Panc1 (cell line): ENCODE data around the gene SH3TC1. TPM values are rescaled to one million over a fixed set of nuclear protein-coding genes. Genes with fewer than 3 reads are reported as not detected.

Experiments used
- ATAC-seq: fragments of 200-7000 bp; cut with Tn5 transposase; 2 replicates; pipeline ENCODE4 v1.9.1; 2020; ENCODE audit warnings: mild to moderate bottlenecking, moderate library complexity
- BruUV-seq: library from RNA; stranded (reverse); fragments of 400-500 nt; replicated peaks from 2 replicates; lab custom pipeline; 2021; lab: Mats Ljungman, UMichigan
- CTCF ChIA-PET: fragments of 300-600 bp; sonication (Branson Sonifier 250); formaldehyde crosslinking; loops from one replicate; lab custom pipeline; 2022; ENCODE audit warnings: antibody characterized with exemption; lab: Charles Lee
- POLR2A ChIA-PET: fragments of 300-600 bp; sonication (Branson Sonifier 250); formaldehyde crosslinking; loops from one replicate; lab custom pipeline; 2022; ENCODE audit warnings: antibody characterized with exemption; lab: Charles Lee
- DNase-seq: peaks from one replicate; pipeline ENCODE4 v3.0.0-alpha.2; 2010; ENCODE audit warnings: low read depth, low spot score
- H3K27ac ChIP-seq: 2 replicates; pipeline ENCODE4 v1.5.1; 2011; ENCODE audit warnings: mild to moderate bottlenecking, low read length, inconsistent platforms
- H3K27me3 ChIP-seq: fragments of 200-500 bp; sonication (Bioruptor generic); 2 replicates; pipeline ENCODE4 v1.6.0; 2014; ENCODE audit warnings: low read length, inconsistent platforms; ENCODE audit not compliant: control insufficient read depth, insufficient read depth
- H3K36me3 ChIP-seq: fragments of 200-500 bp; sonication (Bioruptor generic); 2 replicates; pipeline ENCODE4 v1.5.1; 2014; ENCODE audit warnings: inconsistent platforms, mild to moderate bottlenecking, low read length, moderate library complexity; ENCODE audit not compliant: control insufficient read depth, insufficient read depth
- H3K4me1 ChIP-seq: 2 replicates; pipeline ENCODE4 v1.5.1; 2011; ENCODE audit warnings: inconsistent platforms, mild to moderate bottlenecking, low read length, moderate library complexity; ENCODE audit not compliant: control insufficient read depth, insufficient read depth
- H3K4me3 ChIP-seq, 2 experiments: 2 replicates each; pipeline ENCODE4 v1.5.1; 2011 to 2012; ENCODE audit warnings: low read depth in 2 of 2, low read length in 2 of 2, mild to moderate bottlenecking in 2 of 2, inconsistent platforms in 1 of 2, moderate library complexity in 1 of 2
- H3K9me3 ChIP-seq: fragments of 200-500 bp; sonication (Bioruptor generic); 2 replicates; pipeline ENCODE4 v1.5.1; 2014; ENCODE audit warnings: low read depth, mild to moderate bottlenecking, inconsistent platforms, low read length, moderate library complexity; ENCODE audit not compliant: control insufficient read depth, insufficient read depth
- CTCF ChIP-seq: fragments of 450-650 bp; IDR thresholded peaks from 2 replicates; pipeline ENCODE4 v1.5.1; 2017; ENCODE audit warnings: mild to moderate bottlenecking
- POLR2AphosphoS5 ChIP-seq: IDR thresholded peaks from 2 replicates; pipeline ENCODE4 v1.6.1; 2012; ENCODE audit warnings: mild to moderate bottlenecking, low read depth, low read length, moderate library complexity
- REST ChIP-seq, 2 experiments: IDR thresholded peaks; 2 replicates each; pipeline ENCODE4 v1.6.1; 2011 to 2012; ENCODE audit warnings: low read depth in 2 of 2, control low read depth in 1 of 2, low read length in 1 of 2, mild to moderate bottlenecking in 1 of 2, moderate library complexity in 1 of 2; ENCODE audit not compliant: insufficient read depth in 1 of 2
- SIN3A ChIP-seq: IDR thresholded peaks from 2 replicates; pipeline ENCODE4 v1.6.1; 2012; ENCODE audit warnings: low read depth, mild to moderate bottlenecking, low read length, moderate library complexity, borderline replicate concordance; ENCODE audit not compliant: insufficient read depth
- TCF7L2 ChIP-seq: IDR thresholded peaks from 2 replicates; pipeline ENCODE4 v1.6.1; 2011; ENCODE audit warnings: mild to moderate bottlenecking, low read depth, low read length, inconsistent platforms
- in situ Hi-C: cut with HindIII; loops from 2 replicates; pipeline ENCODE4 v1.10.0; 2016; ENCODE audit warnings: low sequenced_read_pairs, low pct_unique_long_range_greater_than_20kb
- intact Hi-C: fragments of 100-400 bp; cut with micrococcal nuclease; formaldehyde crosslinking; loops from one replicate; pipeline ENCODE4 v1.10.0; 2022; ENCODE audit not compliant: unreplicated experiment
- total RNA-seq: library from RNA; stranded (reverse); gene quantifications from one replicate; pipeline ENCODE4 v1.2.1, GENCODE V29; 2021; ENCODE audit not compliant: unreplicated experiment

The SH3TC1 gene
- total RNA-seq, 1 experiment from 2014 or later = 4.5 TPM

DNA sequence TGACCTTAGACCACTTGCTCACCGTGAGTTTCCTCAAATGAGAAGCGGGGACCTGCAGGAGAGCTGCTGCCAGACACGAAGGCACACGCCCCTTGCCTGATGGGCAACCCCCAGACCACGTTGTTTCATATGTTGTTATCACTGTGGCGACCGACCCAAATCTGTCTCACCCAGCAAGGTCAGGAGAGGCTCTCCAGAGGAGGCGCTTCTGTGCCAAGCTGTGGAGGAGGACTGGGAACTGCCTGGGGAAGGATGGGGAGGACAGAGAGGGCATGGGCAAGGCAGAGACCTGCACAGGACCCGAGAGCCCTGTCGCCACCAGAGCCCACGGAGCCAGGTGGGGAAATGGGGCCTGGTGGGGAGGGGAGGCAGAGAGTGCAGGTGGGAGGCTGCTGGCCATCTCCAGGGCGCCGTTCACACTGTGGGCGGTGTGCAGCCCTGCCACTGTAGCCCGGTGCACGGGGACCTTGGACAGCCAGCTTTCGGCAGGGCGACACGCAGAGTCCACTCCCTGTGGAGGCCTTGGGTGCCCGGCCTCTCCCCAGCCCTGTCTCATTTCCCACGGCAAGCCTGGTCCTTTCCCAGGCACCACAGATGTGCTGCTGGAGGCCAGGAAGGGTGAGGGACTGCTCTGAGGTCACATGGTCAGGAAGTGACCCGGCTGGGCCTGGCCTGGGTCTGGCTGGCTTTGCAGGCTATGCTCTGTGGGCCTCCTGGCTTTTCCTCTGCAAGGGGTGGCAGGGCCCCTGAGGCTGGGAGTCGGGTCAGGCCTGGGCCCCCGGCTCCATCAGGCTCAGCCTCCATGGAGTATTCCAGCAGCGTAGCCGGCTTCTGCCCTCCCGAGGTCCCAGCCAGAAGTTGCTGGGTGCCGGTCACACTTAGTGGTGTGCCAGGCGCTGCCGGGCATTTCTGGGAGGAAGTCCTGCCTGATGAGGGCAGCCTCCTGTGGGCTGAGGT lies 73.7 kb downstream of the SH3TC1 start:
- intact Hi-C loops (no loop called here), in situ Hi-C loops (no loop called here)
- ATAC-seq = no peak
- CTCF ChIA-PET = no interaction called here
- BruUV-seq = no TSS peak
- no peak for DNase-seq
- no peaks in the 10 kb centered on the region for H3K4me1 ChIP-seq
- TF ChIP-seq REST (IDR thresholded peaks at IDR 0.05; ENCODE audit: insufficient read depth in 1 of 2, low read depth in 2 of 2, low read length in 1 of 2) = no peak
- TF ChIP-seq CTCF = no peak
- TF ChIP-seq TCF7L2 = no peak
- TF ChIP-seq SIN3A = no peak
- no peak for TF ChIP-seq POLR2AphosphoS5
- POLR2A ChIA-PET = no interaction called here
- H3K4me3 ChIP-seq = no peak overlapping the region
- no peaks in the 10 kb centered on the region; the same call in 1 of the 2 replicates for H3K27me3 ChIP-seq
- H3K36me3 ChIP-seq = no peaks in the 10 kb centered on the region
- H3K9me3 ChIP-seq = no peaks in the 10 kb centered on the region
- no peak overlapping the region for H3K27ac ChIP-seq

DNA sequence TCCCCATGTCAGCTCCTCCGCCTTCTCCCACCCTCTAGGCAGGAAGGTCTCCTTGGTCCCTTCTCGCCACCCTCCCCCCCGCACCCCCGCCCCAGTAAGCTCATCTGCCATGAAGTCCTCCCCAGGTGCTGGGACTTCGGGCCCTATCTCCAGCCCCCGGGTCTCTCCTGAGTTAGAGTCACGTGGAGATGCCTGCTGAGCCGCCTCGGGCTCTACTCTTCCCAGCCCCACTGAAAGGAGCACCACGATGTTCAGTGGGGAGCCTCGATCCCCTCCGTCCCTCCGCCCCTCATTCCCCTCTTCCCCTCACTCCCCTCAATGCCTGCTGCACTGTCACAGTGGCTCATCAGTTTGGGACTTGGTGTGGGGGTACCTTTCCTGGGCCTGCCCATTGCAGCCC lies 74.4 kb downstream of the SH3TC1 start:
- in situ Hi-C loops = no loop called here

More for the DNA sequence above, 74.4 kb downstream of the SH3TC1 start:
- Histone ChIP-seq H3K36me3 (no peaks in the 10 kb centered on the region), H3K4me1 (peaks cover 4% of the 10 kb centered on the region; the same call in 1 of the 2 replicates), H3K4me3 (no peak overlapping the region), H3K27ac (no peak overlapping the region), H3K9me3 (no peaks in the 10 kb centered on the region), H3K27me3 (no peaks in the 10 kb centered on the region; the same call in 1 of the 2 replicates)
- ChIA-PET POLR2A (no interaction called here), CTCF (no interaction called here)
- BruUV-seq = no TSS peak
- ATAC-seq (no peak), DNase-seq (no peak)
- no peak for TF ChIP-seq SIN3A
- TF ChIP-seq TCF7L2 = no peak
- TF ChIP-seq CTCF = no peak
- no peak for TF ChIP-seq POLR2AphosphoS5
- TF ChIP-seq REST (IDR thresholded peaks at IDR 0.05; ENCODE audit: insufficient read depth in 1 of 2, low read depth in 2 of 2, low read length in 1 of 2) = no peak
- intact Hi-C loops = no loop called here
